ENCODE results near the gene GALNT4.

The GALNT4 gene

DNA sequence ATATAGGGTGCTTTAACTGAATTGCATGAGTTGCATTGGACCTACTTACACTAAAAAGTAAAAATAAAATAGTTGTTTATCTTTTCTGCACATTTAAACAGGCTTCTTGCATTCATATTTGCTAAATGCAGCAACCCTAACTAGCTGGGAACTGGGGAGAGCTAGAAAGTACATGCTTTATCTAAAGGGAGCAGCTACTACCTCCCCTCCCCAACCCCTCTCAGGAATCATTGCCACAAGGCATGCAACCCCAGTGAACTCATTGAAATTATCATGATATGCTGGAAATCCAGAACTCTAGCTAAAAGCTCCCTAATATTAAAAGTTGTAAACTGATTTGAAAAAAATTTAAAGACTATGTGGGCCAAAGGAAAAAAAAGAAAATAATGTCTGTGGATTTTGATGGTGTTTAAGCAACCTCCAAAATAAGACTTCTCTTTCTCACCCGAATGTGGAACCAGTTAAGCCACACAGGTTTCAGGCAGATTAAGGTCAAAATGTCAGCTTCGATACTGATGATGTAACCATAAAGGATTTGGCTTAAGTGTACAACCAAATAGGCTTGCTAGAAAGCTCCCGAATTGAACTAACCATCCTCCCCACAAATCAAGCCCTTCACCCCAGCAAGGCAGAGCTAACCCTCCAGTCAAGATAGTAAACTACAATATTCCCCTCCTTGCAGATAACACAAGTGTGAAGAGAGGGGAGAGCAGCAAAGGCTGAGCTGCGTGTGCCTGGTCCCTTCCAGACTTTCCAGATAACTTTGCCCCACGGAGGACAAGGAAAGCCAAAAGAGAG is 15.0 kb upstream of the GALNT4 start:
- DNase-seq, result no peak
- in situ Hi-C loops (cut with HindIII; ENCODE audit: low pct_ligation_motif_present, low pct_unique_long_range_greater_than_20kb, low sequenced_read_pairs), result no loop called here

DNA sequence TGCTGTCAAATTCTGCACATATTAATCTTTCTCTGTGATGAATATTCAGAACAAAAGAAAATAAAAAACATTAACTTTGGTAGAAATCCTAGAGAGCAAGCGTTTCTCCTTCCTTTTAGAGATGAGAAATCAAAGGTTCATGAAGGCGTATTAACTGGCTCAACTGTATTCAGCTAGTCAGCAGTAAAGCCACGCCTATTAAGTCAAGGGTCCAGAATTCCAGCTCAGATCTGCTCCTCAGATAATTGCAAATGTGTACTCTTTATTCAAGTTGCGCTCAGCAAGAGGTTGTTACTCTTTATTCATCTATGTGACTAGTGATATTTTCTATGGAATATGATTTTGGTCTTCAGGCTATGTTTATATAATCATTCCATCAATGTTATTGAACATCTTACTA is 14.3 kb upstream of the GALNT4 start:
- no peak for DNase-seq
- in situ Hi-C loops (cut with HindIII; ENCODE audit: low pct_ligation_motif_present, low pct_unique_long_range_greater_than_20kb, low sequenced_read_pairs), result no loop called here

DNA sequence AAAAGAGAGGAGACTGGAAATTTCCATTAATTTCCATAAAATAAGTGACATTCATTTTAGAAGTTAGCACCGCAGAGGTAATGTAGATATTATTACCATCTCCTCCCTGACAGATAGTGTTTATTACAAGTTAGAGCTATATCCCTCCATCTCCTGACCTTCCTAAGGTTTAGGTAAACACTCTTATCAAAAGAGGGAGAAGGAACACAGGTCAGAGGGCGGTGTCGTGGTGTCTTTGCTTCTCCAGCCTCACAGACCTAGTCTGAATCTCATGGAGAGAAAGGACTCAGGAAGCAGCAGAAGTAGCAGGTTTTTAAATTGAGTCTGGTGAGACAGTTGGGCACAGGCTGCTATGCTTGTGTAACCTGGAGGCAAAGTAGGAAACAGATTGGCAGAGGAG is 12.8 kb upstream of the GALNT4 start:
- in situ Hi-C loops (cut with HindIII; ENCODE audit: low pct_ligation_motif_present, low pct_unique_long_range_greater_than_20kb, low sequenced_read_pairs), result no loop called here
- DNase-seq, result no peak

DNA sequence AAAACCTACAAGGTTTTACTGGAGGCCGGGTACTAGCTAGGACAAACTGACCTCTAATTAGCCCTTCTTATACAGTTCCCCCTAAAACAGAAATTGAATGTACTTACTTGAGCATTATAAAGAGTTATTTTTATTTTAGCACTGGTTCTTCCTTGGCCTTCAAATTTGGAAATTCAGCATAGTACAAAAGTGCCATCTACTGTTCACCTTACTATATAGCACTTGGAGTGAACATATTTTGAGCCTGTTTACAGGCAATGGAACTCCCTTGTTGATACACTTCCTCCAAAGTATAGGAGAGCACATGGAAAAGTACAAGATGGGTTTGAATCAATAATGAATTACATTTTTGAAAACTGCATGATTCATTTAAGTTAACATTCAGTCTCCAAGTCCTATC is 5.1 kb upstream of the GALNT4 start:
- peak; percentile 67 for DNase-seq
- in situ Hi-C loops (cut with HindIII; ENCODE audit: low pct_ligation_motif_present, low pct_unique_long_range_greater_than_20kb, low sequenced_read_pairs), result no loop called here

DNA sequence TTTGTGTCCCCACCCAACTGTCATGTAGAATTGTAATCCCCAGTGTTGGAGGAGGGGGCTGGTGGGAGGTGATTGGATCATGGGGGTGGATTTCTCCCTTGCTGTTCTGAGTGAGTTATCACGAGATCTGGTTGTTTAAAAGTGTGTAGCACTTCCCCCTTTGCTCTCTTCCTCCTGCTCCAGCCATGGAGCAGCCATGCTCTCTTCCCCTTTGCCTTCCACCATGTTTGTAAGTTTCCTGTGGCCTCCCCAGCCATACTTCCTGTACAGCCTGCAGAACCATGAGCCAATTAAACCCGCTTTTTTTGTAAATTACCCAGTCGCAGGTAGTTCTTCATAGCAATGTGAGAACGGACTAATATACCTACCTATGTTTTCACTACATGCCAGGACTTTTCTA is 3.8 kb upstream of the GALNT4 start:
- DNase-seq, result no peak
- in situ Hi-C loops (cut with HindIII; ENCODE audit: low pct_ligation_motif_present, low pct_unique_long_range_greater_than_20kb, low sequenced_read_pairs), result no loop called here

DNA sequence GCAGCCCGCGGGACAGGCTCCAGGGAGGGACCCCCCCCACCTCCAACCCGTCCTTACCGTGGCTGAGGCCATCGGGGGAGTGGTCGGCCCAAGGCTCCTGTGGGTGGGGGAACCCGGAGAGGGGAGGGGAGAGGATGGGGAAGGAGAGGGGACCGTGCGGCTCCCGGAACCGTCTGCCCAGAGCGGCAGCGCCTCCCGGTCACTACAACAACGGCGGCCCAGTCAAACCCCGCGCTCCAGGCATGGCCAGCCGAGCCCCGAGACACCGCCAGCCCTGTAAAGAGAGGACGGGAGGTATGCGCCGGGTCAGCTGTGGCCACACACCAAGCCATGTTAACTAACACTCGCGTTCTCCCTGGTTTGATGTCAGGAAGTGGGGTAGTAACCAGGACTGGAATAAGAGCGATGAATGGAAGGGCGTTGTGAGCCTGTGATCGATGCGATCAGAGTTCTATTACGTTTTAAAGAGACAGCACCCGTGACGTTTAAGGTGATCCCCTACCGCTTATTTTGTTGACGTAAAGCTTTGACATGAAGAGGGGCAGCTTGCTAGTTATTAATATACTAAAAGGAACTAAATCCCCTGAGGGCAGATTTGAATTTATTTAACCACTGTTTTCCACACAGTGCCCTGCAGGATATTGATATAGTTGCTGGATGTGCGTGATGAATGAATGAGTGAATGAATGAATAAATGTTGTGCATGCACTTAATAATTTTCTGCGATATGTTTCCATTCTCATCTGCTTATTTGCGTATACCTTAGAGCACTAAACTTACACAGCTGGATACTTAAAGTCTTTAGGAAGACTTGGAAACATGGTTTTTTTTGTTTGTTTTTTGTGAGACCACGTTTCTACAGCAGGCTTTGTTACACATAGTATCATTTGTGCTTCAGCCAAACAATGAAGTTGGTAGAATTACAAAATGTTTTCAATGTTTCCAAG is 1.5 kb upstream of the GALNT4 start, which contains the start of gene POC1B:
TSS of gene POC1B (minus strand) at position 224 of the 947 bp plus-strand sequence. CDS start at position 72, 152 bp downstream.
- in situ Hi-C loops (cut with HindIII; ENCODE audit: low pct_ligation_motif_present, low pct_unique_long_range_greater_than_20kb, low sequenced_read_pairs), result no loop called here
- DNase-seq, result peak; percentile 87

DNA sequence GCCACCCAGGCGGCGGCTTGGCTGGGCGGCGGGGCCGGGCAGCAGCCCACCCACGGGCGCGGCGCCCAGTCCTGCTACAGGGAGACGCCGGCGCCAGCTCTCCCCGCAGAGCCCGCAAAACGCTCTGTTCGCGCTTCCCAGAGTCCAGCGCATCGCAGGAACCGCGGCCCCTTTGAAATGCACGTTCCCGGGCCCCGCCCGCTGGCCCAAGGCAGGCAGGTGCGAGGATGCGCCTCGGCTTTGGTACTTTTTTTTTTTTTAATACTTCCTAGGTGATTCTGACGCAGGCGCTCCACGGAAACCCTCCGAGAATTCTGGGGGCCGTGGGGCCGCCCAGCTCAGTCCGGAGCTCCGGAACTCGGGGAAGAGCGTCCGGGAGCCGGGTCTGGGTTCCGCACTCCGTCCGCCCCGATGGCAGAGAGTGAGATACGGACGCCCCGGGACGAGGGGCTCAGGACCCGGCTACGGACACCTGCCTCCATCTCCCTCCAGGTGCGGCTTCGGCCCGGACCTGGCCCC is 768 bp upstream of the GALNT4 start:
- peak; percentile 47 for DNase-seq
- in situ Hi-C loops (cut with HindIII; ENCODE audit: low pct_ligation_motif_present, low pct_unique_long_range_greater_than_20kb, low sequenced_read_pairs), result no loop called here

DNA sequence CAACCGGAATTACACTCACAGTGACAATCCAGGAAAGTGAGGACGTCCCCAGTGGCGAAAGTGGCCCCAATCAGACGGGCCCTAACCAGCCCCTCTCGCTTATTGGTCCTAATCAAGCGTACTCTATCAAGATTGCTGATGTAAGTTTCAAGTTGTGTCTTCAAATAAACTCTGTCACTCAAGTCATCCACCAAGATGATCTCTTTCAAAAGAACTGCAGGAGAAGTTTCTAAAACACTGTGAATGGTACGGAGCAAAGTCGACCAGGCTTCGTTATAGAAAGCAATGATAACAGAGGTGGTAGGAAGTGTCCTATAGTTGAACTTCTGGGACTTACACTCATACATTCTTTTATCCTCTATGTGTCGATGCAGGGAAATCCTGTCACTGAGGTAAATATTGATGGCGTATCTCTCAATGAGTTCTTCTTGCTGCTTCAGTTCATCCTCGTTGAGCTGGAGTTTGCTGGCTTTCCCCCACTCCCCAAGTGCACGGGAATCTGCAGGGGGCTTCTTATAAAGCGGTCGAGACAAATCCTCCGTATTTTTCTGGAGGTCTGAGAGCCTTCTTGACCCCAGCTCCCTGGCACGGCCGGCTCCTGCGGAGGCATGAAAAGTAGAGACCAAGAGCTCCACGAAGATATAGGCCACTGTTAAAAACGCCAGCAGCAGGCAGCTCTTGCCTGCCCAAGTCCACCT is 604 bp downstream of the GALNT4 start:
- no peak for DNase-seq
- in situ Hi-C loops (cut with HindIII; ENCODE audit: low pct_ligation_motif_present, low pct_unique_long_range_greater_than_20kb, low sequenced_read_pairs), result no loop called here

DNA sequence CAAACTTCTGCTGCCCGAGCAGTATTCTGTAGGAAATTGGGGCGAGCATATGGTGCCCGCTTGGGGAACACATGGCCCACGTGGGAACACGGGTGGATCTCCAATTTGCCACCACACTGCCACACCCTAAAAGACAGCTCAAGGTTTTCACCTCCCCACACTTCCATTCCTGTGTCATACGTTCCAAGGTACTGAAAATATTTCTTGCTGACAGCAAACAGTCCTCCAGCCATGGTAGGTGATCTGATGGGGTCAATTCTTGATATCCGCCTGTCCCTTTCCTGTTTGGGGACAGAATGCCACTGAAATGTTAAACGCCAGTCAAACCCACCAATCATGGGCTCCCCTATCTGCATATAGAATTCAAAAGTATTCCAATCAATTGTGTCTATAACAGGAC is 1.2 kb downstream of the GALNT4 start:
- in situ Hi-C loops (cut with HindIII; ENCODE audit: low pct_ligation_motif_present, low pct_unique_long_range_greater_than_20kb, low sequenced_read_pairs), result no loop called here
- no peak for DNase-seq

DNA sequence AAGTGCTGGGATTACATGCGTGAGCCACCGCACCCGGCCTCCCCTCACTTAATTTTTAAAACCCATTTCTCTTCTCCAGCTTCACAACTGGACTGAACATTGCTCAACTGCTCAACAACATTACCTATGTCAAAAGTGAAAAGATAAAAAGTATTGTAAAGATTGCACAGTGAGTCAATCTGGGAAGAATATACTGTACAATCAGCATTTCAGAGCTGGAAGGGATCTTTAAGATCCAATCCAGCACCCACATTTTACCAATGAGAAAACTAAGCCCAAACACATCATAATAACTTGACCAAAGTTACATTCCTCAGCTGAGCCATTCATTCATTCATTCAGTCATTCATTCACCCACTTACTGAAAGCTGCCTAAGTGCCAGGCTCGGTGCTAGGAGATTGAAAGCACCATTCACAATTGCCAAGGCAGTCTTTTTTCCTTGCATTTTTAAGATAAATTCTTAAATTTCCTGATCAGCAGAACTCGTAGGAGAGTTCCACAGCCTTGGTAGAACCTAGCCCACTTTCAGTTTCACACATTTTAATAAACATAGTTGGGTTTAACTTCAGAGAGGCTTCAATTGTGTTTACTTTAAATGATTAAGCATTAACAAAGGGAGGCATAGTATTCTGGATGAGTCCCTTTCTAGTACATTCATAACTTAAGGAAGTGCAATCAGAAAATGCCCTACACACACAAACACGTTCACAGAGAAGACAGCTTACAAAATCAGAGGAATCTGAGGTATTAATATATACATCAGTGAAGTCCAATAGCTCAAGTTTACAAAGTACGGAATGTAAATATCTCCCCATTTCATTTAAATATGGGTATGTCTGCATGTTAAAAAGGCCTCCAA is 3.0 kb downstream of the GALNT4 start:
- in situ Hi-C loops (cut with HindIII; ENCODE audit: low pct_ligation_motif_present, low pct_unique_long_range_greater_than_20kb, low sequenced_read_pairs), result no loop called here
- DNase-seq, result no peak

DNA sequence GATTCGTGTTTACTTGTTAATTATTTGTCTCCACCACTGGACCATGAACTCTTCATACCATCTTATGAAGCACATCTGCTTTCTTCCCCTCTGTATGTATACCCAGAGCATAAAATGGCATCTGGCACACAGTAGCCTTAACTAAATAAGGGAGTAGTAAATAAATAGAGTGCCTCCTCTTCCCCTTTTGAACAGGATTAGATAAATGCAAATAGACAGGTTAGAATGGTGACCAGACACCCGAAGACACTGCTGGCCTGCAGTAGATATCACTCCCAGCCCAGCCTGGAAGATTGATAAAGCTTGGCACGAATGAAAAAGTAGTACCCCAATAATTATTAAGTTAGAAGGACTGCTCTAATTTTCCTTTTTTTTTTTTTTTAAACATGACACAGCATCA is 6.9 kb downstream of the GALNT4 start:
- DNase-seq, result no peak
- in situ Hi-C loops (cut with HindIII; ENCODE audit: low pct_ligation_motif_present, low pct_unique_long_range_greater_than_20kb, low sequenced_read_pairs), result no loop called here

DNA sequence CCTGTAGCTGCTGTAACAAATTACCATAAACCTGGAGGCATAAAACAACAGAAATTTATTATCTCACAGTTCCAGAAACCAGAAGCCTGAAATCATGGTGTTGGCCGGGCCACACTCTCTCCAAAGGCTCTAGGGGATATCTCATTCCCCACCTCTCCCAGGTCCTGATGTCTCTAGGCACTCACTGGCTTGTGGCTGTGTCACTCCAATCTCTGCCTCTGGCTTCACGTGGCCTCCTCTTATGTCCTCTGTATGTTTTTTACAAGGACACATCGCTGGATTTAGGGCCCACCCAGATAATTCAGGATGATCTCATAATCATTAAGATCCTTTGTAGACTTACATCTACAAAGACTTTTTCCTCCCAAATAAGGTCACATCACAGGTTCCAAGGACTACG is 8.0 kb downstream of the GALNT4 start:
- in situ Hi-C loops (cut with HindIII; ENCODE audit: low pct_ligation_motif_present, low pct_unique_long_range_greater_than_20kb, low sequenced_read_pairs), result no loop called here
- DNase-seq, result no peak

DNA sequence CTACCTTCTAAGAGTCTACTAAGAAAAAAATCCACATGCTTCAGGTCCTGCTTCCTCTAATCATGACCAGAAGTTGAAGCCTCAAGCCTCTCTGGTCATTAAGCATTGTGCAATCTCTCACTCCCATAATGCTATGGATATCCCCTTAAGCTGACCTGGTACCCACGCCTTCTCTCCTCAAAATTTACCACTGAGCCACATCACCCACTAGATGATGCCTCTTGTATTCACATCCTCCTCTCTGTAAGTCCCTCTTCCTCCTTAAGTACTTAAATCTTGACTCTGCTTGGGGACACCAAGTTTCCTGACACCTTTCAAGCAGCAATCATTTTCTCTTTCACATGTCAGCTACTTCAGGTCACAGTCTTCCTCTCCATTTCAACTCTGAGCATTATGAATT is 9.8 kb downstream of the GALNT4 start:
- no peak for DNase-seq
- in situ Hi-C loops (cut with HindIII; ENCODE audit: low pct_ligation_motif_present, low pct_unique_long_range_greater_than_20kb, low sequenced_read_pairs), result no loop called here

DNA sequence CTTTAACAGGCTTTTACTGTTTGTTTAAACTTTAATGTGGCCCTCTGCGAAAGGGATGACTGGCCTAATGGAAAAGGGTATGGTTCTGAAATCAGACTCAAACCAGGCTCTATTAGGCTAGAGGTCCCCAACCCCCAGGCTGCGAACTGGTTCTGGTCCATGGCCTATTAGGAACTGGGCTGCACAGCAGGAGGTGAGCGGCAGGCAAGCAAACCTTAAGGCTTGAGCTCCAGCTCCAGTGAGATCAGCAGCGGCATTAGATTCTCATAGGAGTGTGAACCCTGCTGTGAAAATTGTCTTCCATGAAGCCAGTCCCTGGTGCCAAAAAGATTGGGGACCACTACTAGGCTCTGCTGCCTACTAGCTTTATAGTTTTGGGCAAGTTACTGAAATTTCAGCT is 11.1 kb downstream of the GALNT4 start:
- in situ Hi-C loops (cut with HindIII; ENCODE audit: low pct_ligation_motif_present, low pct_unique_long_range_greater_than_20kb, low sequenced_read_pairs), result no loop called here
- DNase-seq, result no peak

DNA sequence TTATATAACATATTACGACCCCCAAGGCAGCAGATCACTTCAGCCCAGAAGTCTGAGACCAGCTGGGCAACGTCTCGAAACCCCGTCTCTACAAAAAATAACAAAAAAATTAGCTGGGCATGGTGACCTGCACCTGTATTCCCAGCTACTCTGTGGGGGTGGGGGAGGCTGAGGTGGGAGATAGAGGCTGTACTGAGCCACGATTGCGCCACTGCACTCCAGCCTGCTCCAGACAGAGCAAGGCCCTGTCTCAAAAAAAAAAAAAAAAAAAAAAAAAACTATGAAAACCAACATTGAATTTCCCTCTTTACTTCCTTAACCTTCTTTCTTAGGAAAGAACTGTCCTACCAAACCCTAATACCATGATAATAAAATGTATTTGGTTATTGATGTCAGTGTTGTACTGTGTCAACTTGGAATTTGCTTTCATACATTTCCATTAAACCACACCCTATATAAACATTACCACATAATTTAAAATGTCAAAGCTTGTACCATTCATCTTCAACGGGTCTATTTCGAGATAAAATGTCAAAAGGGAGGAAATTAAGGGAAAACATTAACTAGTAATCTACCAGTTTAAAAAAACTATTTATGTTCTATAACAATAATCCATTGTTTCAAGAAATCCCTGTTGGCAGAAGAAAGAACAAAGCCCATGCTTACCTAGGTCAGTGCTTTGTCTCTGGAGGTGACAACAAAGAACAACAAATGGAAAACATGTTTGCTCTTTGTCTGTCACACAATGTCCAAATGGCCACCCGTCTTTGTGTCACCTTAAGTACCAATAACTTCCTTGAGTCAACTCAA is 17.4 kb downstream of the GALNT4 start:
- no peak for DNase-seq
- in situ Hi-C loops (cut with HindIII; ENCODE audit: low pct_ligation_motif_present, low pct_unique_long_range_greater_than_20kb, low sequenced_read_pairs), result no loop called here

DNA sequence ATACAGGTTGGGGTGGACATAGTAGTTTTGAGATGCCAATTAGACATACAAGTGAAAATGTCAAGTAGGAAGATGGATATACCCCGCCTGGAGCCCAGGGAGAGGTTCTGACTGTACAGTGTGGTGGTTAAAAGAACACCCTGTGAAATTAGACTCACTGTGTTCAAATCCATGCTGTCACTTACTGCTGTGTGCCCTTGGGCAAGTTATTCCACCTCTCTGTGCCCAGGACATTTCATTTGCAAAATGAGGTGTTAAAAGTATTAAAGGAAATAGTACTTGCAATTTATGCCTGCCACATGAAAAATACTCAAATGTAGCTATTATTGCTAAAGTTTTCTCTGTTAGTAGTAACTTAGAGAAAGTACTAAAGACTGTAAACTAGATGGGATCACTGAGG is 18.5 kb downstream of the GALNT4 start:
- DNase-seq, result no peak
- in situ Hi-C loops (cut with HindIII; ENCODE audit: low pct_ligation_motif_present, low pct_unique_long_range_greater_than_20kb, low sequenced_read_pairs), result no loop called here

DNA sequence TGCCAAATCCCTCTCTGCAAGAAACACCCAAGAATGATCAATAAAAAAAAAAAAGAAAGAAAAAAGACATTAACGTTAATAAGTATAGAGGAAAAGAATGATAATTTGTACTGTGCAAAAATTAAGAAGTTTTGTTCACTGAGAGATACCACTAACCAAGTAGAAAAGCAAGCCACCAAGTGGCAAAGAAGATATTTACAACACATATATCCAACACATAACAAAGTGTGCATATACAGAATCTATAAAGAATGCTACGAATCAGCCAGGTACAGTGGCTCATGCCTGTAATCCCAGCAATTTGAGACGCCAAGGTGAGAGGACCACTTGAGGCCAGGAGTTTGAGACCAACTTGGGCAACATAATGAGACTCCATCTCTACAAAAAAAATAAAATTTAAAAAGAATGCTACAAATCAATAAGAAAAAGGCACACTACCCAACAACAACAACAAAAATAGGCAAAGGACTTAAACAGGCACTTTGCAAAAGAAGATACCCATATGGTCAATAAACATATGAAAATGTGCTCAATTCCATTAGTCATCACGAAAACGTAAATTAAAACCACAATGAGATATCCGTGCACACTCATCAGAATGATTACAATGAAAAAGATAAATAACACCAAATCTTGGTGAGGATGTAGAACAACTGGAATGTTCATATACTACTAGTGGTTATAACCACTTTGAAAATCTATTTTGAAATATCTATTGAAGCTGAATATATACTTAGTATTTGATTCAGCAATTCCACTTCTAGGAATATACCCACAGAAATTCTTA is 19.8 kb downstream of the GALNT4 start:
- in situ Hi-C loops (cut with HindIII; ENCODE audit: low pct_ligation_motif_present, low pct_unique_long_range_greater_than_20kb, low sequenced_read_pairs), result no loop called here
- DNase-seq, result no peak
